Stimulated activated CD8-positive, alpha-beta memory T cell treated with anti-CD3 and anti-CD28 coated beads, Interleukin-2, amount 100 ng/mL, for 48 hours (primary cell): ENCODE results near the gene COX17.

ENCODE experiments used
- DNase-seq, 2 donors: peaks; one replicate each; pipeline ENCODE4 v3.0.0-alpha.2; 2020; ENCODE audit warnings: low read depth in 2 of 2

The COX17 gene

GRCh38 chr3:119624002-119624720, 53.0 kb downstream of the COX17 start:
- no peak for DNase-seq

- no peak for DNase-seq
Measured at GRCh38 chr3:119620899-119621298, 56.3 kb downstream of the COX17 start.
